ENCODE data around the gene CAMSAP1.
A peak's percentile ranks its signal among the peaks of the same experiment; 100 is the strongest.

CAMSAP1 gene

DNA sequence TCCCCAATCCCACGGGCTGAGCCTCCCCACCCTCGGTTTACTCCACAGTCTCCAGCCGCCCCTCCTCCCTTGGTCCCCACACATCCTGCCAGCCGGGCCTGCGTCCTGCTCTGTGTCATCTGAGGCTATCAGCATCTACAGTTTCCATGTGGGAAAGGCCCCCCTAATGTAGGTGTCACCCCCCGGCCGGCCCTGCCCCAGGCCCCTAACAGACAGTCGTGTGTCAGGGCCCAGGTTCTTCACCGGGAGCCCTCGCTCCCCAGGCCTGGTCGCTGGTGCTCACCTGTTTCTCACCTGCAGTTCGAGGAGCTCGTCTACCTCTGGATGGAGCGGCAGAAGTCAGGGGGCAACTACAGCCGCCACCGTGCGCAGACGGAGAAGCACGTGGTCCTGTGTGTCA lies 142.6 kb downstream of the CAMSAP1 start:
- H3K9me3 Mint-ChIP-seq = peaks cover 12% of the 10 kb centered on the region
- no peak for DNase-seq
- TF ChIP-seq, protein P1, sequence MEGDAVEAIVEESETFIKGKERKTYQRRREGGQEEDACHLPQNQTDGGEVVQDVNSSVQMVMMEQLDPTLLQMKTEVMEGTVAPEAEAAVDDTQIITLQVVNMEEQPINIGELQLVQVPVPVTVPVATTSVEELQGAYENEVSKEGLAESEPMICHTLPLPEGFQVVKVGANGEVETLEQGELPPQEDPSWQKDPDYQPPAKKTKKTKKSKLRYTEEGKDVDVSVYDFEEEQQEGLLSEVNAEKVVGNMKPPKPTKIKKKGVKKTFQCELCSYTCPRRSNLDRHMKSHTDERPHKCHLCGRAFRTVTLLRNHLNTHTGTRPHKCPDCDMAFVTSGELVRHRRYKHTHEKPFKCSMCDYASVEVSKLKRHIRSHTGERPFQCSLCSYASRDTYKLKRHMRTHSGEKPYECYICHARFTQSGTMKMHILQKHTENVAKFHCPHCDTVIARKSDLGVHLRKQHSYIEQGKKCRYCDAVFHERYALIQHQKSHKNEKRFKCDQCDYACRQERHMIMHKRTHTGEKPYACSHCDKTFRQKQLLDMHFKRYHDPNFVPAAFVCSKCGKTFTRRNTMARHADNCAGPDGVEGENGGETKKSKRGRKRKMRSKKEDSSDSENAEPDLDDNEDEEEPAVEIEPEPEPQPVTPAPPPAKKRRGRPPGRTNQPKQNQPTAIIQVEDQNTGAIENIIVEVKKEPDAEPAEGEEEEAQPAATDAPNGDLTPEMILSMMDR (IDR thresholded peaks at IDR 0.05) = no peak
- H3K4me3 Mint-ChIP-seq = no peak overlapping the region
- H3K27ac Mint-ChIP-seq = no peak overlapping the region
- H3K27me3 Mint-ChIP-seq (ENCODE audit: low read depth, poor library complexity) = peaks cover 20% of the 10 kb centered on the region
- peaks cover 15% of the 10 kb centered on the region for H3K4me1 Mint-ChIP-seq
- no peaks in the 10 kb centered on the region for H3K36me3 Mint-ChIP-seq (ENCODE audit: low read depth)

DNA sequence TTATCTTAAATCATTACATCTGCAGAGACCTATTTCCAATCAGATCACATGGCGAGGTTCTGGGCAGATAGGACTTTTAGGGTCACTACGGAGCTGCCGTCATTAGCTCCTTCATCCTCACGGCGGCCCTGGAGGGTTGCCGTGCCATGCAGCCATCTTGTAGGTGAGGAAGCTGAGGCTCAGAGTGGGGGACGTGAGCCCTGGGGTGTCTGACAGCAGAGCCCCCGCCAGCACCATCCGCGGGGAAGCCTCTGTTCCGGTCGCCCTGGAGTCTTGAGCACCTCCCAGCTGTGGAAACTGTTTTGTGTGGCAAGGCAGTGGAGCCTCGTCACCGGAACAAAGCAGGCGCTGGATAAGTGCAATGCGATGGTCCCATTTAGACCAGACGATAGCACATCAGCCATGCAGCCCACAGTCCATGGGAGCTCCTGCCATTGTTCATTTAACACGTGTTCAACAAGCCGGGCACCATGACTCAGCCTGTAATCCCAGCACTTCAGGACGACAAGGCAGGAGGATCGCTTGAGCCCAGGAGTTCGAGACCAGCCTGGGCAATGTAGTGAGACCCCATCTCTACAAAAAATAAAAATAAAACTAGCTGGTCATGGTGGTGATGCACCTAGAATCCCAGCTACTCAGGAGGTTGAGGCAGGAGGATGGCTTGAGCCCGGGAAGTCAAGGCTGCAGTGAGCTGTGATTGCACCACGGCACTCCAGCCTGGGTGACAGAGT lies 143.5 kb downstream of the CAMSAP1 start:
- H3K4me1 Mint-ChIP-seq = peaks cover 15% of the 10 kb centered on the region
- H3K36me3 Mint-ChIP-seq (ENCODE audit: low read depth) = no peaks in the 10 kb centered on the region
- DNase-seq = no peak
- no peak overlapping the region for H3K27ac Mint-ChIP-seq
- peaks cover 12% of the 10 kb centered on the region for H3K9me3 Mint-ChIP-seq
- H3K27me3 Mint-ChIP-seq (ENCODE audit: low read depth, poor library complexity) = peaks cover 15% of the 10 kb centered on the region
- no peak overlapping the region for H3K4me3 Mint-ChIP-seq
- TF ChIP-seq, protein P1 (IDR thresholded peaks at IDR 0.05) = no peak

DNA sequence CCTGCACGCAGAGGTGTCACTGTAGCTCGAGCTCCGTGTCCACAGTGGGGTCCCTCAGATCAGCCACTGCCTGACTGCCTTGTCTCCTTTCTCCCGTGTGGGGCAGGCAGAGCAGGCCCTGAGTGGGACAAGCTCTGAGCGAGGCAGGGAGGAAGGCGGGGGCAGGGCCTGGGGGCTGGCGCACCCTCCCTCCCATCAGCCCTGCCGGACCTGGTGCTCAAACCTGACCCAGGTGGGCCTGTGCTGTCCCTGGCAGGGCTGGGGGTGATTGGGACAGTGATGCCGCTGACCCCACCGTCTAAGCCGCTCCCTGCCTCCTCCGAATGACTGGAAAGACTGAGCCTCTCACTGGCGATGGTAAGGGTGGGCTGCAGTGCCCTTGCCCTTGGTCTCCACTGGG lies 144.4 kb downstream of the CAMSAP1 start:
- no peak overlapping the region for H3K27ac Mint-ChIP-seq
- TF ChIP-seq, protein P1 (IDR thresholded peaks at IDR 0.05) = no peak
- H3K4me1 Mint-ChIP-seq = peaks cover 15% of the 10 kb centered on the region
- H3K9me3 Mint-ChIP-seq = peaks cover 12% of the 10 kb centered on the region
- H3K27me3 Mint-ChIP-seq (ENCODE audit: low read depth, poor library complexity) = peaks cover 13% of the 10 kb centered on the region
- no peaks in the 10 kb centered on the region for H3K36me3 Mint-ChIP-seq (ENCODE audit: low read depth)
- H3K4me3 Mint-ChIP-seq = no peak overlapping the region
- DNase-seq = no peak

DNA sequence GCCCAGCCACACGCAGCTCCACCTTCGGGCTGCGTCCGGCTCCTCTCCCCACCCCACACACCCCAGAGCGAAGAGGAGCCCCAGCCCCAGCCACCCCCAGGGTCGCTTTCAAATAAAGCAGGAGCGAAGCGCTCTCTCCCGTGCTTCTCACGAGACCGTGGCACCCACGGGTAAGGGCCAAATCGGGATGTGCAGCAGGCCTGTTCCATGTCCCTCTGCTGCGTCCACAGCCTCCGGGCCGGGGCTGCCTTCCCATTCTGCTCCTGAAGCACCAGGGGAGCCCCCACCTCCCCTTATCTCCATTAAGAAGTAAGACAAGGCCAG lies 145.5 kb downstream of the CAMSAP1 start:
- Mint-ChIP-seq H3K4me3 (no peak overlapping the region), H3K9me3 (peaks cover 11% of the 10 kb centered on the region), H3K27ac (no peak overlapping the region), H3K36me3 (ENCODE audit: low read depth) (no peaks in the 10 kb centered on the region), H3K27me3 (ENCODE audit: low read depth, poor library complexity) (peaks cover 13% of the 10 kb centered on the region), H3K4me1 (peaks cover 15% of the 10 kb centered on the region)
- no peak for DNase-seq
- TF ChIP-seq, protein P1 (IDR thresholded peaks at IDR 0.05) = no peak

DNA sequence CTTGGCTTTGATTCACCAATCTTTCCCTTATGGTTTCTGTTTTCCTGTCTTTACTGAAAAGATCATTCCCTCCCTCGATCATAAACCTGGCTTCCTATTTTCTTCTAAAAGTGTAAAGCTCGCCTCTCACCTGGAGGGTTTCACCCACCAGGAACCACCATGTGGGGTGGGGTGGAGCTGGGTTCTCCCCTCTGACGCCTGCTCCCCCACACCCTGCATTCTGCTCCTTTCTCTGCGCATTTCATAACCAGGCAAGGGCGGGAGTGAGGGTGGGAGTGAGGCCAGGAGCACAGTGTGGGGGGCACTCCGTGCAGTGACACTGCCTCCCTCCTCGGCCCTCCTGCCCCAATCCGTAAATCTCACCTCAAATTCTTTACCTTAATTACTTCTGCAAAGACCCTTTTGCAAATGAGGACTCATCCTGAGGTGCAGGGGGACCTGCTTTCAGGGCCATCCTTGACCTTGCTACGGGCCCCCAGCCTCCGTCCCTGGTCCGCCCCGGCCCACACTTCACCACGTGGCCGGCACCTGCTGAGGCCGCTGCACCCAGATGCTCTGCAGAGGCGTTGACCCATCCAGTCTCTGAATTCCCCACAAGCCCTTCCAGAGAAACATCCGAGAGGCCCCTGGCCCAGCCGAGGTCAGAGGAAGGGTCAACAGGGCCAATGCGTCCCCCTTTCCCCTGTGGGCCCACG lies 146.0 kb downstream of the CAMSAP1 start:
- peak overlapping the region; percentile 89 for H3K27ac Mint-ChIP-seq
- no peak overlapping the region for H3K4me3 Mint-ChIP-seq
- TF ChIP-seq, protein P1 (IDR thresholded peaks at IDR 0.05) = no peak
- H3K9me3 Mint-ChIP-seq = peaks cover 6% of the 10 kb centered on the region
- no peaks in the 10 kb centered on the region for H3K36me3 Mint-ChIP-seq (ENCODE audit: low read depth)
- H3K27me3 Mint-ChIP-seq (ENCODE audit: low read depth, poor library complexity) = peaks cover 13% of the 10 kb centered on the region
- DNase-seq = no peak
- H3K4me1 Mint-ChIP-seq = peaks cover 15% of the 10 kb centered on the region

DNA sequence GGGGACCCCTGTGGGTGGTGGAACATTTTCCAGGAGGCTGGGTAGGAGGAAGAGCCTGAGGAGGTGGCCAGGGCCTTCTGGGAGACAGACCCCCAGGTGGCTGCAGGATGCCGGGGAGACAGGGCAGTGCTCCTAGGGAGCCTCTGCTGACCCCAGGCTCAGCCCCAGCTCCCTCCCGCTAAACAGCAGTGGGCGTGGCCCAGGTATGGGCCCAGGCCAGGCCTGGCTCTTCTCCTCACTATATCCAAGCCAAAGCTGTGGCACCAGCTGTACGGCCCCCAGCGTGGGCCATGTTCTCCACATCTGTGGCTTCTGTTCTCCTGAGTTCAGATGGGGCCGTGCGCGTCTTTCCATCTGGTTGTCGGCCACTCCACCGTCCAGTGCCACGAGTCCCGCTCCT lies 146.9 kb downstream of the CAMSAP1 start:
- peaks cover 13% of the 10 kb centered on the region for H3K27me3 Mint-ChIP-seq (ENCODE audit: low read depth, poor library complexity)
- TF ChIP-seq, protein P1 (IDR thresholded peaks at IDR 0.05) = no peak
- H3K4me1 Mint-ChIP-seq = peaks cover 15% of the 10 kb centered on the region
- H3K9me3 Mint-ChIP-seq = no peaks in the 10 kb centered on the region
- no peak overlapping the region for H3K4me3 Mint-ChIP-seq
- no peaks in the 10 kb centered on the region for H3K36me3 Mint-ChIP-seq (ENCODE audit: low read depth)
- peak overlapping the region; percentile 36 for H3K27ac Mint-ChIP-seq
- no peak for DNase-seq

Measured in nephron progenitor cell (in vitro differentiated cells).